Left lung (tissue), 10 donors: ENCODE data around the gene MCTP2. TPM values are rescaled to one million over a fixed set of nuclear protein-coding genes. Genes with fewer than 3 reads are reported as not detected.
A peak's percentile ranks its signal among the peaks of the same experiment; 100 is the strongest.

ENCODE experiments used
- ATAC-seq: fragments of 200-7000 bp; cut with Tn5 transposase; one replicate; pipeline ENCODE4 v1.9.1; 2020; ENCODE audit warnings: moderate library complexity
- DNase-seq, 4 donors: peaks; one replicate each; pipeline ENCODE4 v3.0.0-alpha.2; 2013 to 2020
- H3K27ac ChIP-seq, 2 donors: fragments of 200-600 bp; sonication (generic) in 1 of 2; one replicate each; pipeline versions ENCODE4 v1.5.0 to v1.8.0; 2020 to 2021
- H3K27me3 ChIP-seq, 2 donors: fragments of 200-600 bp; sonication (generic) in 1 of 2; one replicate each; pipeline versions ENCODE4 v1.5.0 to v1.8.0; 2020 to 2021
- H3K36me3 ChIP-seq, 2 donors: fragments of 200-600 bp; sonication (generic) in 1 of 2; one replicate each; pipeline versions ENCODE4 v1.5.0 to v1.8.0; 2020 to 2021
- H3K4me1 ChIP-seq, 2 donors: fragments of 200-600 bp; one replicate each; pipeline ENCODE4 v1.8.0; 2021
- H3K4me3 ChIP-seq, 2 donors: fragments of 200-600 bp; sonication (generic) in 1 of 2; one replicate each; pipeline versions ENCODE4 v1.5.0 to v1.8.0; 2020 to 2021; ENCODE audit warnings: mild to moderate bottlenecking in 1 of 2
- H3K9me3 ChIP-seq, 2 donors: fragments of 200-600 bp; sonication (generic) in 1 of 2; one replicate each; pipeline versions ENCODE4 v1.5.0 to v1.8.0; 2020 to 2021
- intact Hi-C, 2 donors: fragments of 100-400 bp; cut with DNase I; formaldehyde crosslinking; loops; one replicate each; pipeline versions ENCODE4 v1.11.2 to v1.14.2; 2022
- polyA plus RNA-seq, 6 donors: library from polyadenylated mRNA; unstranded; fragments of 120-200 nt; gene quantifications; one replicate each; pipeline ENCODE4 v1.2.1, GENCODE V29; 2013; ENCODE audit not compliant: insufficient read length in 6 of 6
- total RNA-seq, 2 donors: library from RNA; stranded (reverse); fragmentation: NEBNext Ultra II Directional; extraction: Animal tissue kit (Norgen Biotek cat#: 25700); gene quantifications; one replicate each; pipeline ENCODE4 v1.2.1, GENCODE V29; 2021
- TF ChIP-seq, protein P1 (sequence below), 2 donors: fragments of 200-600 bp; sonication (generic) in 1 of 2; IDR thresholded peaks; one replicate each; pipeline versions ENCODE4 v1.5.0 to v1.8.0; 2021; ENCODE audit warnings: antibody characterized with exemption in 2 of 2
- donor health status: DM: no; HTN: yes; CAD: no.
- donor health status: DM: no; HTN: no; CAD: no.

The MCTP2 gene
- total and polyA plus RNA-seq, 8 donors, result 25.9 to 38.8 (median 35.0) TPM

DNA sequence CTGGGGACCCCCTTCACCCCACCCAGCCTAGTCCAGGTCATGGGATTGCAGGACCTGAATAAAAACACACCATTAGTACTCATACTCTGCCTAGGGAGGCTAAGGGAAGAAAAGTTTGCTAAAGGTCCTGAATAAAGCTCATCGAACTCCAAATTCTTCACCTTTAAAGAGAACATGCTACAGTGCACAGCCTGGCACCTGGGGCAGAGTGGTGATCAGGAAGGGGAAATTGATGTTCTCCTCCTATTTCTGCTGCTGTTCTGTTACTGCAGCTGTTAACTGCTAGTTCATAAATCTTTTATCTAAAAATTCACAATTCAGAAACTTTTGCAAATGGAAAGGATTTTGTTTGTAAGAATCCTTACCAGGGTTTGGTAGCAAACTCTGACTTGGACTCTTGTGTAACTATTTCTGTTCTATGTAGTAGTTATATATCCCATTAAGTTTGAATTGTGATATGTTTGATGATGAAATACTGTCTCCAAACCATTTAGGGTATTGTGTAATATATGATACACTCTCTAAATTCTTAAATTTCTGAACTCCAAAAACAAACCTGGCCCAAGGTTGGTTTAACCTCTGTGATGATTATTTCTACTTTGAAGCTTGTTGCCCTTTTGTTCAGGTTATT lies 27.9 kb downstream of the MCTP2 start:
- Histone ChIP-seq H3K4me1 (peaks cover 0 to 53% of the 10 kb centered on the region in 2 donors), H3K27ac (no peak overlapping the region), H3K36me3 (no peaks in the 10 kb centered on the region), H3K27me3 (no peaks in the 10 kb centered on the region), H3K9me3 (no peaks in the 10 kb centered on the region), H3K4me3 (no peak overlapping the region)
- ATAC-seq (no peak), DNase-seq (peak in 1 of 4 donors; percentile 45)
- intact Hi-C loops, result loop anchor here in 1 of 2 donors (10.0 kb wide), 1 partner anchor 46 kb away; no protein-coding TSS in a partner anchor
- TF ChIP-seq, protein P1, sequence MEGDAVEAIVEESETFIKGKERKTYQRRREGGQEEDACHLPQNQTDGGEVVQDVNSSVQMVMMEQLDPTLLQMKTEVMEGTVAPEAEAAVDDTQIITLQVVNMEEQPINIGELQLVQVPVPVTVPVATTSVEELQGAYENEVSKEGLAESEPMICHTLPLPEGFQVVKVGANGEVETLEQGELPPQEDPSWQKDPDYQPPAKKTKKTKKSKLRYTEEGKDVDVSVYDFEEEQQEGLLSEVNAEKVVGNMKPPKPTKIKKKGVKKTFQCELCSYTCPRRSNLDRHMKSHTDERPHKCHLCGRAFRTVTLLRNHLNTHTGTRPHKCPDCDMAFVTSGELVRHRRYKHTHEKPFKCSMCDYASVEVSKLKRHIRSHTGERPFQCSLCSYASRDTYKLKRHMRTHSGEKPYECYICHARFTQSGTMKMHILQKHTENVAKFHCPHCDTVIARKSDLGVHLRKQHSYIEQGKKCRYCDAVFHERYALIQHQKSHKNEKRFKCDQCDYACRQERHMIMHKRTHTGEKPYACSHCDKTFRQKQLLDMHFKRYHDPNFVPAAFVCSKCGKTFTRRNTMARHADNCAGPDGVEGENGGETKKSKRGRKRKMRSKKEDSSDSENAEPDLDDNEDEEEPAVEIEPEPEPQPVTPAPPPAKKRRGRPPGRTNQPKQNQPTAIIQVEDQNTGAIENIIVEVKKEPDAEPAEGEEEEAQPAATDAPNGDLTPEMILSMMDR (IDR thresholded peaks at IDR 0.05), result no peak

DNA sequence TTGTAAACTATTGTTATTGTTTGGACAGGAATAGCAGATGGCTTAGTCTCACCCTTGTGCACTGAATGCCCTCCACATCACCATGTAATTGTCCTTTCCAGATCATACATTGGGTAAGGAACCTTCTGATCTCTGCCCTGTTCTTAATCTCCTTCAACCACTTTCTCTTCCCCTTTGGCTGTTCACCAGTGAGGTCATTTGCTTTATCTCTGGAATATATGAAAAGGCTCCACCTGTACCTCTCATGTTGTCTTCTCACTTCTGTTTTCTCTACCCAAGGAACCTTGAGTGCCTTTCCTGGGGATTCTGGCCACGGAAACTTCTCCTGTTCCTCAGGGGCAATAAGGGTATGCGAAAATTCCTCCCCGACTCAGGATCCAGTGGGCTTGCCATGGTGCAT lies 28.5 kb downstream of the MCTP2 start:
- TF ChIP-seq, protein P1 (IDR thresholded peaks at IDR 0.05), result no peak
- Histone ChIP-seq H3K27me3 (no peaks in the 10 kb centered on the region), H3K4me1 (peaks cover 0 to 47% of the 10 kb centered on the region in 2 donors), H3K36me3 (no peaks in the 10 kb centered on the region), H3K9me3 (no peaks in the 10 kb centered on the region), H3K27ac (no peak overlapping the region), H3K4me3 (no peak overlapping the region)
- no peak for DNase-seq
- intact Hi-C loops, result loop anchor here in 1 of 2 donors (10.0 kb wide), 1 partner anchor 45 kb away; no protein-coding TSS in a partner anchor
- ATAC-seq, result no peak

DNA sequence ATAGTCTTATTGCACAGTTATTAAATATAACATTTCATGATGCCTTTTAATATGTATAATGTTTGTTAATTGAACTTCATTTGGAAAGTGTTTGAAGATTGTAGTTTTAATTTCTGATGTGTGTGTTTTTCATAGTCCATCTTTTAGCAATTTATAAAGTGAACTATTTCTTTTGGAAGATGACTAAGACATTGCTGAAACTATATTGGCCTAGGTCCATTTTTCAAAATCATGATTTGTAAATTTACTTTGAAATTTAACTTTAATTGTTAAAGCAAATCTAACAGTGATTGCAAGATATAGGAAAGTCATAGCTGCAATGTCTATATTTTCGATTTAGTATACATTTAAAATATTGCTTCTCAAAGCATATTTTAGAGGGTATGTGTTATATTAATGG lies 30.8 kb downstream of the MCTP2 start:
- TF ChIP-seq, protein P1 (IDR thresholded peaks at IDR 0.05), result no peak
- peaks cover 0 to 37% of the 10 kb centered on the region in 2 donors for H3K4me1 ChIP-seq
- no peaks in the 10 kb centered on the region for H3K36me3 ChIP-seq
- H3K9me3 ChIP-seq, result no peaks in the 10 kb centered on the region
- no peak overlapping the region for H3K27ac ChIP-seq
- intact Hi-C loops, result no loop called here
- no peak for DNase-seq
- ATAC-seq, result no peak
- H3K4me3 ChIP-seq, result no peak overlapping the region
- no peaks in the 10 kb centered on the region for H3K27me3 ChIP-seq

DNA sequence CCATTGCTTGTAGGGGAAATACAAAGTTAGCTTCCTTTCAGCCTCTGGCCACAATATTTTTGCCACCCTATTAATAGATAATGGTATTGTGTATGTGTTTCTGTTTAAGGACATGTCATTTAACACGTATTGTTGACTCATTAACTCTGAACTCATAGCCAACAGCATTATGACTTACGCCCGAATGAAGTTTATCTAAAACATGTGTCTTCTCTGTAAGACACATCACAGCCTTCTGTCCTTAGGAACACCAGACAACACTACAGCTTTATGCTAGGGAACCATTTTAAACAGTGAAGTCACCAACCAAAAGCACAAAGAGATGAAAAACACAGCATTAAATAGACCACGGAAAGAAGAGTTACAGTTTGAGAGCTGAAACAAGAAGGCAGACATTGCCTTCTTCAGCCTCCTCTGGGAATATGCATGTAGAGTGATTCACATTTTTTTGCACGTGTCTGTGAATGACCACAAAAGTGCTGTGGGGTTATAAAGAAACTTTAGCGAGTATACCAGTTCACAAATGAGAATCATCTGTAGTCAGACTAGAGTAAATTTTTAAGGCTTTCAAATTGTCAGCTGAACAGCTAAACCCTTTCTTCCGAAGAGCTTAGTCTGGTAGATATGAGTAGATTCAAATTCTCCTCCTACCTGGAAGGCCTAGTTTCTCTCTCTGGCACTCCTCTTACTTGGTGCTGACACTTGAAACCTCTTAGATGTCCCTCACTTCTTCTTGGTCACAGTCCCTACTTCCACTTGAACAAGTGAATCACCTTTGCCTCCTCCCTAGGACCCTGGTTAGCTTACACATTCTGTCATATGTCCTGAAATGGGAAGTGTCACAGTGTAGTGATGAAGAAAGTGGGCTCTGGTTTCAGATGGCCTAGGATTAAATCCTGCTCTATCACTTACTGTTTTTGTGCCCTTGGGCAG lies 32.2 kb downstream of the MCTP2 start:
- intact Hi-C loops, result no loop called here
- no peaks in the 10 kb centered on the region for H3K9me3 ChIP-seq
- H3K36me3 ChIP-seq, result no peaks in the 10 kb centered on the region
- no peak overlapping the region for H3K4me3 ChIP-seq
- ATAC-seq (peak; percentile 46), DNase-seq (no peak)
- H3K4me1 ChIP-seq, result peaks cover 0 to 32% of the 10 kb centered on the region in 2 donors
- TF ChIP-seq, protein P1 (IDR thresholded peaks at IDR 0.05), result no peak
- H3K27me3 ChIP-seq, result no peaks in the 10 kb centered on the region
- H3K27ac ChIP-seq, result peak overlapping the region in 1 of 2 donors; percentile 69

DNA sequence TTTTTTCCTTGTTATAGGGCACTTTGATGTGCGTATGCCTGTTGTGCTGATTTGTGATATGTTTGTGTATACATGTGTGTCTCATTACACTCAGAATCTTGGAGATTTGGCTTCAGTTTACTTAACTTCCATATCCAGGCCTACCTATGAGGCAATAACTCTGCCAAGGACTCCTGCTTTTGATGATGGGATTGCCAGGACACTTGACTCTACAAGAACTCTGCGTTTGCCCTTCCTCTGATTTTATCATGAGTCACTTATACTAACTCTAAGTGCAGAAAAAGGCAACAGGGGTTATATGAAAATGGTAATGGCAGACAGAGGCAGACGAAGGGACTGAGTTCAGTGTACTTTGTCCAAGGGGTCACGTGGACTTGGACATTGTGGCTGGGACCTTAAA lies 33.6 kb downstream of the MCTP2 start:
- H3K27me3 ChIP-seq, result no peaks in the 10 kb centered on the region

More for the DNA sequence above, 33.6 kb downstream of the MCTP2 start:
- peak overlapping the region in 1 of 2 donors; percentile 8 for H3K27ac ChIP-seq
- H3K9me3 ChIP-seq, result no peaks in the 10 kb centered on the region
- H3K4me3 ChIP-seq, result no peak overlapping the region
- ATAC-seq (peak; percentile 78), DNase-seq (no peak)
- peaks cover 0 to 22% of the 10 kb centered on the region in 2 donors for H3K4me1 ChIP-seq
- TF ChIP-seq, protein P1 (IDR thresholded peaks at IDR 0.05), result no peak
- intact Hi-C loops, result no loop called here
- no peaks in the 10 kb centered on the region for H3K36me3 ChIP-seq
